ENCODE data around the gene GRM8.

DNA sequence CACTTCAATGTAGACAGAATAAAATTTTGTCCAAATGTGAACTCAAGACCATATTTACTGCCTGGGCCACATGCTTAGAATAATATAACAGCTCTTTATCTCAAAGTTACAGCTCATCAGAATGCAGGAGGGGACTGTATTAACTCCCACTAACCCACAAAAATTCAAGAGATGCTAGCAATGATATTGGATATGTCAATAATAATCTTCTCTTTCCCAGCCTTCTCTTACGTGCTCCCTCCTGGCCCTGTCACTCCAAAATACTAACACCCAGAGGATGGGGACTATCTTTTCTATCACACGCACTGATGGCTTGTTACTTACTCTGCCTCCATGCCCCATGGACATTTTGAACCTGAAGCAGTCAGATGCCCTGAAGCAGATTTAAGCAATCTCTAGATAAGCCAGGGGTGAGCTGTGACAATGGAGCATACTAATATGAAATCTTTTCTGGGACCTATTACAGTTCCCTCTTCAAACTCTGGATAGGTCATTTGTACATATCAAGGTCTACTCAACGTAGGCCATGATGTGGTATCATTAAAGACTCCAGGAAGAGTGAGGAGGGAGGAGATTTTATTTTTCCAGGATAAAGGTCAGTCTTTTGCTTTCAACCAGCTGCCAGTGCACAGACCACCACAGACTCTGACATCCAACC, 803.0 kb downstream of the GRM8 start:
- TF ChIP-seq ZNF274 (IDR thresholded peaks at IDR 0.05; ENCODE audit: low read depth, low read length) = no peak
- no peak for TF ChIP-seq YY1 (IDR thresholded peaks at IDR 0.05; ENCODE audit: insufficient read depth, insufficient read length)
